Keratinocyte (primary cell): ENCODE measurements around the gene SQOR. TPM values are rescaled to one million over a fixed set of nuclear protein-coding genes. Genes with fewer than 3 reads are reported as not detected.
A peak's percentile ranks its signal among the peaks of the same experiment; 100 is the strongest.

ENCODE experiments used
- DNase-seq: peaks from one replicate; pipeline ENCODE4 v3.0.0-alpha.2; 2011; ENCODE audit warnings: low read depth, missing footprints, low spot score
- FAIRE-seq: peaks from 2 replicates; lab custom pipeline; 2011; peaks lifted over from hg19 to GRCh38; lab: Jason Lieb, UNC
- H2AFZ ChIP-seq: 2 replicates; pipeline ENCODE4 v1.6.0; 2012; ENCODE audit warnings: low read length, control low read depth, inconsistent platforms; ENCODE audit not compliant: control insufficient read depth
- H3K27ac ChIP-seq: 2 replicates; pipeline ENCODE4 v1.5.1; 2011; ENCODE audit warnings: low read length; ENCODE audit not compliant: control insufficient read depth, insufficient read depth
- H3K27me3 ChIP-seq: 3 replicates; pipeline ENCODE4 v1.6.0; 2011; ENCODE audit warnings: low read length; ENCODE audit not compliant: control insufficient read depth, insufficient read depth; ENCODE audit errors: extremely low read depth
- H3K36me3 ChIP-seq, 2 experiments: 2 replicates in 1 of 2; 3 replicates in 1 of 2; pipeline ENCODE4 v1.5.1; 2011; ENCODE audit warnings: low read length in 2 of 2, mild to moderate bottlenecking in 1 of 2; ENCODE audit not compliant: control insufficient read depth in 2 of 2, insufficient read depth in 2 of 2; ENCODE audit errors: extremely low read depth in 1 of 2
- H3K4me1 ChIP-seq: 3 replicates; pipeline ENCODE4 v1.5.1; 2011; ENCODE audit warnings: low read length; ENCODE audit not compliant: control insufficient read depth, insufficient read depth; ENCODE audit errors: extremely low read depth
- H3K4me2 ChIP-seq: 3 replicates; pipeline ENCODE4 v1.6.0; 2011; ENCODE audit warnings: low read depth, low read length; ENCODE audit not compliant: control insufficient read depth, insufficient read depth; ENCODE audit errors: extremely low read depth
- H3K4me3 ChIP-seq, 3 experiments: fragments of 200-600 bp in 1 of 3; sonication (generic) in 1 of 3; 2 replicates in 2 of 3; 3 replicates in 1 of 3; pipeline ENCODE4 v1.5.1; 2011 to 2016; ENCODE audit warnings: low read length in 3 of 3, mild to moderate bottlenecking in 3 of 3, control low read depth in 2 of 3, inconsistent platforms in 1 of 3, low read depth in 1 of 3, mixed read lengths in 1 of 3, mixed run types in 1 of 3, moderate library complexity in 1 of 3; ENCODE audit not compliant: control insufficient read depth in 2 of 3, insufficient read depth in 2 of 3; ENCODE audit errors: extremely low read depth in 1 of 3
- H3K79me2 ChIP-seq: 2 replicates; pipeline ENCODE4 v1.6.0; 2012; ENCODE audit warnings: low read length; ENCODE audit not compliant: control insufficient read depth, insufficient read depth
- H3K9ac ChIP-seq: 3 replicates; pipeline ENCODE4 v1.6.0; 2011; ENCODE audit warnings: low read length; ENCODE audit not compliant: control insufficient read depth, insufficient read depth; ENCODE audit errors: extremely low read depth
- H3K9me1 ChIP-seq: 3 replicates; pipeline ENCODE4 v1.6.0; 2011; ENCODE audit warnings: low read length; ENCODE audit not compliant: control insufficient read depth, insufficient read depth; ENCODE audit errors: extremely low read depth
- H3K9me3 ChIP-seq: 2 replicates; pipeline ENCODE4 v1.5.1; 2012; ENCODE audit warnings: low read depth, low read length; ENCODE audit not compliant: control insufficient read depth
- H4K20me1 ChIP-seq: 3 replicates; pipeline ENCODE4 v1.6.0; 2011; ENCODE audit warnings: low read length; ENCODE audit not compliant: control insufficient read depth, insufficient read depth; ENCODE audit errors: extremely low read depth
- EZH2 ChIP-seq: IDR thresholded peaks from one replicate; pipeline ENCODE4 v1.6.1; 2012; ENCODE audit warnings: inconsistent platforms, mild to moderate bottlenecking, low read length, moderate library complexity
- dilution Hi-C: fragments of 300-500 bp; cut with MboI; formaldehyde crosslinking; loops from one replicate; pipeline ENCODE4 v1.7.0; 2020; ENCODE audit warnings: low sequenced_read_pairs; ENCODE audit not compliant: extremely low pct_ligation_motif_present
- polyA plus RNA-seq, 5 experiments: library from polyadenylated mRNA; depleted of rRNA in 3 of 5; stranded (reverse) in 3 of 5; stranded (forward) in 1 of 5; unstranded in 1 of 5; fragments of >200 nt; gene quantifications; 1 replicate in 1 of 5; 2 replicates in 3 of 5; 3 replicates in 1 of 5; pipeline versions ENCODE4 v1.2.1 to v1.2.3, GENCODE V29; 2011 to 2012; ENCODE audit warnings: missing spikeins in 2 of 5, low read depth in 1 of 5, low replicate concordance in 1 of 5
- TF ChIP-seq, protein P1 (sequence below), 3 experiments: IDR thresholded peaks in 1 of 3; conservative IDR thresholded peaks in 1 of 3; optimal IDR thresholded peaks in 1 of 3; 2 replicates in 2 of 3; 3 replicates in 1 of 3; pipeline versions ENCODE3 to v1.5.1; 2011; ENCODE audit warnings: low read length in 3 of 3, mild to moderate bottlenecking in 3 of 3, moderate library complexity in 2 of 3, control low read depth in 1 of 3, inconsistent platforms in 1 of 3; ENCODE audit not compliant: insufficient read depth in 2 of 3; ENCODE audit errors: extremely low read depth in 1 of 3

The SQOR gene
- polyA plus RNA-seq, 1 donor (not counting 4 experiments of a cell fraction or from before 2014, with no cell fraction given): 140 TPM

- TF ChIP-seq, protein P1, sequence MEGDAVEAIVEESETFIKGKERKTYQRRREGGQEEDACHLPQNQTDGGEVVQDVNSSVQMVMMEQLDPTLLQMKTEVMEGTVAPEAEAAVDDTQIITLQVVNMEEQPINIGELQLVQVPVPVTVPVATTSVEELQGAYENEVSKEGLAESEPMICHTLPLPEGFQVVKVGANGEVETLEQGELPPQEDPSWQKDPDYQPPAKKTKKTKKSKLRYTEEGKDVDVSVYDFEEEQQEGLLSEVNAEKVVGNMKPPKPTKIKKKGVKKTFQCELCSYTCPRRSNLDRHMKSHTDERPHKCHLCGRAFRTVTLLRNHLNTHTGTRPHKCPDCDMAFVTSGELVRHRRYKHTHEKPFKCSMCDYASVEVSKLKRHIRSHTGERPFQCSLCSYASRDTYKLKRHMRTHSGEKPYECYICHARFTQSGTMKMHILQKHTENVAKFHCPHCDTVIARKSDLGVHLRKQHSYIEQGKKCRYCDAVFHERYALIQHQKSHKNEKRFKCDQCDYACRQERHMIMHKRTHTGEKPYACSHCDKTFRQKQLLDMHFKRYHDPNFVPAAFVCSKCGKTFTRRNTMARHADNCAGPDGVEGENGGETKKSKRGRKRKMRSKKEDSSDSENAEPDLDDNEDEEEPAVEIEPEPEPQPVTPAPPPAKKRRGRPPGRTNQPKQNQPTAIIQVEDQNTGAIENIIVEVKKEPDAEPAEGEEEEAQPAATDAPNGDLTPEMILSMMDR (optimal IDR thresholded peaks at IDR 0.05 in 1 of 3, IDR thresholded peaks at IDR 0.05 in 1 of 3, conservative IDR thresholded peaks at IDR 0.05 in 1 of 3; ENCODE audit: extremely low read depth in 1 of 3, insufficient read depth in 2 of 3, low read length in 3 of 3): no peak
- TF ChIP-seq EZH2: no peak
- Histone ChIP-seq H4K20me1 (no peaks in the 10 kb centered on the region), H3K9me3 (no peaks in the 10 kb centered on the region), H3K36me3 (peaks cover 9 to 13% of the 10 kb centered on the region in 2 experiments), H2AFZ (no peak overlapping the region), H3K79me2 (peaks cover 40% of the 10 kb centered on the region), H3K27me3 (no peaks in the 10 kb centered on the region), H3K4me3 (no peak overlapping the region), H3K9me1 (no peaks in the 10 kb centered on the region), H3K4me1 (peaks cover 7% of the 10 kb centered on the region), H3K9ac (no peak overlapping the region), H3K27ac (no peak overlapping the region), H3K4me2 (no peak overlapping the region)
- dilution Hi-C loops: no loop called here
- FAIRE-seq (no peak), DNase-seq (no peak)
Measured at GRCh38 chr15:45657764-45658545, 23.1 kb downstream of the SQOR start.

GRCh38 chr15:45660231-45660979 is 25.6 kb downstream of the SQOR start:
- no peak for DNase-seq
- dilution Hi-C loops: no loop called here

More at GRCh38 chr15:45660231-45660979, 25.6 kb downstream of the SQOR start:
- peaks cover 7% of the 10 kb centered on the region for H3K4me1 ChIP-seq
- no peak overlapping the region for H3K27ac ChIP-seq
- no peaks in the 10 kb centered on the region for H3K9me3 ChIP-seq
- no peaks in the 10 kb centered on the region for H3K27me3 ChIP-seq
- no peak for TF ChIP-seq EZH2
- TF ChIP-seq, protein P1 (optimal IDR thresholded peaks at IDR 0.05 in 1 of 3, IDR thresholded peaks at IDR 0.05 in 1 of 3, conservative IDR thresholded peaks at IDR 0.05 in 1 of 3; ENCODE audit: extremely low read depth in 1 of 3, insufficient read depth in 2 of 3, low read length in 3 of 3): peak in 2 of 3 experiments; percentile 15 to 17
- FAIRE-seq: peak; percentile 20
- H4K20me1 ChIP-seq: no peaks in the 10 kb centered on the region
- H3K9me1 ChIP-seq: no peaks in the 10 kb centered on the region
- H3K79me2 ChIP-seq: peaks cover 19% of the 10 kb centered on the region
- no peak overlapping the region for H3K9ac ChIP-seq
- no peak overlapping the region for H3K4me3 ChIP-seq
- H2AFZ ChIP-seq: no peak overlapping the region
- H3K4me2 ChIP-seq: no peak overlapping the region
- peaks cover 9 to 21% of the 10 kb centered on the region in 2 experiments for H3K36me3 ChIP-seq
